Gastroesophageal sphincter (tissue), 4 donors: ENCODE measurements around the gene IPO11. TPM values are rescaled to one million over a fixed set of nuclear protein-coding genes. Genes with fewer than 3 reads are reported as not detected.

Source experiments
- ATAC-seq: fragments of 150-250 bp; one replicate; pipeline ENCODE4 v1.9.1; 2016; ENCODE audit warnings: mild to moderate bottlenecking, moderate library complexity
- H3K27ac ChIP-seq, 4 donors: fragments of 200-600 bp; sonication (generic) in 3 of 4; 1 replicate in 3 of 4; 2 replicates in 1 of 4; pipeline ENCODE4 v1.5.1; 2016 to 2019
- H3K27me3 ChIP-seq: fragments of 200-600 bp; sonication (generic); one replicate; pipeline ENCODE4 v1.5.1; 2019
- H3K36me3 ChIP-seq, 2 donors: fragments of 200-600 bp; sonication (generic); one replicate each; pipeline ENCODE4 v1.5.1; 2019; ENCODE audit warnings: control low read depth in 1 of 2
- H3K4me1 ChIP-seq, 3 donors: fragments of 200-600 bp; sonication (generic); 1 replicate in 2 of 3; 2 replicates in 1 of 3; pipeline ENCODE4 v1.5.1; 2016 to 2019; ENCODE audit warnings: control low read depth in 2 of 3
- H3K4me3 ChIP-seq, 2 donors: fragments of 200-600 bp; sonication (generic); one replicate each; pipeline ENCODE4 v1.5.1; 2019; ENCODE audit warnings: mild to moderate bottlenecking in 1 of 2, moderate library complexity in 1 of 2
- H3K9me3 ChIP-seq, 3 donors: fragments of 200-600 bp; sonication (generic); one replicate each; pipeline ENCODE4 v1.5.1; 2017 to 2019; ENCODE audit warnings: control low read depth in 2 of 3
- CTCF ChIP-seq, 4 experiments: fragments of 200-600 bp in 2 of 4; fragments of 450-650 bp in 2 of 4; sonication (generic) in 1 of 4; IDR thresholded peaks; one replicate each; pipeline ENCODE4 v1.5.1; 2017 to 2019; ENCODE audit warnings: antibody characterized with exemption in 4 of 4, mild to moderate bottlenecking in 2 of 4, moderate library complexity in 2 of 4
- EP300 ChIP-seq: sonication (generic); formaldehyde crosslinking; IDR thresholded peaks from one replicate; pipeline ENCODE4 v1.6.1; 2017; ENCODE audit warnings: antibody characterized with exemption, mild to moderate bottlenecking
- POLR2A ChIP-seq, 2 donors: fragments of 450-650 bp; IDR thresholded peaks; one replicate each; pipeline ENCODE4 v1.6.1; 2017; ENCODE audit warnings: antibody characterized with exemption in 2 of 2, mild to moderate bottlenecking in 2 of 2, moderate library complexity in 1 of 2
- POLR2AphosphoS5 ChIP-seq: sonication (generic); formaldehyde crosslinking; IDR thresholded peaks from one replicate; pipeline ENCODE4 v1.6.1; 2017; ENCODE audit warnings: antibody characterized with exemption
- WGBS, 2 donors: methylation state at CpG; one replicate each; pipeline ENCODE4 v1.1.5; 2018; ENCODE audit warnings: low coverage in 1 of 2; 5-methylcytosine and 5-hydroxymethylcytosine counted together
- total RNA-seq, 4 donors: library from RNA; depleted of rRNA; stranded (reverse); fragments of >200 nt; gene quantifications; one replicate each; pipeline ENCODE4 v1.1.0, GENCODE V29; 2016

IPO11 gene
- total RNA-seq, 4 donors from 2014 or later: 15.8 to 25.1 (median 17.2) TPM

DNA sequence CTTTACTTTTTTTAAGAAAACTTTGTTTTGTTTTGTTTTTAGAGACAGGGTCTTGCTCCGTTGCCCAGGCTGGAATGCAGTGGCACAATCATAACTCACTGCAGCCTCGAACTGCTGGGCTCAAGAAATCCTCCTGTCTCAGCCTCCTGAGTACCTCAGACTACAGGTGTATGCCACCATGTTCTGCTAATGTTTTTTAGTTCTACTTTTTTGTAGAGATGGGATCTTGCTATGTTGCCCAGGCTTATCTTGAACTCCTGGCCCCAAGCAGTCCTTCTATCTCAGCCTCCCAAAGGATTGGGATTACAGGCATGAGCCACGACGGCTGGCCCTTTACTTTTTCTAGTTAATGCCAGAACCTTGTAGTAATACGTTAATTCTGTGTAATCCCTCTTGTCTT lies 36.0 kb downstream of the IPO11 start:
- Histone ChIP-seq H3K27ac (no peak overlapping the region), H3K4me1 (no peaks in the 10 kb centered on the region), H3K9me3 (no peaks in the 10 kb centered on the region), H3K27me3 (no peaks in the 10 kb centered on the region), H3K4me3 (no peak overlapping the region), H3K36me3 (peaks cover 0 to 42% of the 10 kb centered on the region in 2 donors)
- WGBS, 2 donors: 98 to 100% methylated on average over 5 of the region's 5 CpGs
- TF ChIP-seq POLR2A (IDR thresholded peaks at IDR 0.05) (no peak), CTCF (IDR thresholded peaks at IDR 0.05) (no peak), POLR2AphosphoS5 (no peak), EP300 (no peak)
- ATAC-seq: no peak

- Histone ChIP-seq H3K27me3 (no peaks in the 10 kb centered on the region), H3K36me3 (peaks cover 0 to 48% of the 10 kb centered on the region in 2 donors), H3K27ac (no peak overlapping the region), H3K4me3 (no peak overlapping the region), H3K4me1 (no peaks in the 10 kb centered on the region), H3K9me3 (no peaks in the 10 kb centered on the region)
- 78 to 88% methylated on average over 2 of the region's 2 CpGs for WGBS, 2 donors
- ATAC-seq: no peak
- TF ChIP-seq POLR2AphosphoS5 (no peak), POLR2A (IDR thresholded peaks at IDR 0.05) (no peak), EP300 (no peak), CTCF (IDR thresholded peaks at IDR 0.05) (no peak)
Observed at GRCh38 chr5:62450259-62450658, 37.7 kb downstream of the IPO11 start.

DNA sequence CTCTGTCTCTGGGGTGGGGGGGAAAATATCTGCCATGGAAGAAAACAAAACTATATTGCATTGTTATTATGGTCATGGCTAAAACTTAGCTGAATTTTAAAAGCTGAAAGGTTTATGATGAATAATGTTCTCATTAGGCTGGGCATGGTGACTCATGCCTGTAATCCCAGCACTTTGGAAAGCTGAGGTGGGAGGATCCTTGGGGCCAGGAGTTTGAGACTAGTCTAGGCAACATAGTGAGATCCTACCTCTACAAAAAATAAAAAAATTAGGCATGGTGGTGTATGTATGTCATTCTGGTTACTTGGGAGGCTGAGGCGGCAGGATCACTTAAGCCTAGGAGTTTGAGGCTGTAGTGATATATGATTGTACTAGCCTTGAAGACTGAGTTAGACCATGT lies 44.5 kb downstream of the IPO11 start:
- no peak for TF ChIP-seq CTCF (IDR thresholded peaks at IDR 0.05)
- no peak for TF ChIP-seq POLR2A (IDR thresholded peaks at IDR 0.05)
- TF ChIP-seq EP300: no peak
- no peak for TF ChIP-seq POLR2AphosphoS5
- 93% methylated on average over 1 of the region's 1 CpG; no CpG with 5 or more reads in 1 of the 2 donors for WGBS, 2 donors
- peaks cover 0 to 37% of the 10 kb centered on the region in 2 donors for H3K36me3 ChIP-seq
- H3K4me3 ChIP-seq: no peak overlapping the region
- no peak for ATAC-seq
- H3K9me3 ChIP-seq: no peaks in the 10 kb centered on the region
- no peak overlapping the region for H3K27ac ChIP-seq
- H3K4me1 ChIP-seq: no peaks in the 10 kb centered on the region
- H3K27me3 ChIP-seq: no peaks in the 10 kb centered on the region

DNA sequence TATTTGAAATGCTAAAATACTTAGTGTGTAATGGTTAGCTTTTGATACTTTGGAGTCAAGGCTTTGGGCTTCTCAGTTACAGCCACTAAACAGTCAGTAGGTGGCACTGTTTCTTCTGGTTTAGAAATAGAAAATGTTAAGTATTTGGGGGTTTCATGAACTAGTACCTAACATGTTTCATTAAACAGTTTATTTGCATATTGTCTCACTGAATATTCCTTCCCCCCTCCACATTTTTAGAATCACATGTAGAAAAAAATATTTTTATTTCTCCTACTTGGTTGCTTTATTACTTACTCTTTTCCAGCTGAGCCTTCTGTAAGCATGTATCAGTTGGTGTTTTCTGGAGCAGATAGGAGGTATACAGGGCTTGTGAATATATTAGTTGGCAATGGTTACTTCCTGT lies 48.0 kb downstream of the IPO11 start:
- TF ChIP-seq CTCF (IDR thresholded peaks at IDR 0.05) (peak; percentile 27 to 63 (median 48)), POLR2A (IDR thresholded peaks at IDR 0.05) (no peak)
- Histone ChIP-seq H3K27ac (no peak overlapping the region), H3K9me3 (no peaks in the 10 kb centered on the region), H3K27me3 (no peaks in the 10 kb centered on the region), H3K4me3 (no peak overlapping the region), H3K36me3 (peaks cover 0 to 13% of the 10 kb centered on the region in 2 donors), H3K4me1 (peaks cover 0 to 1% (median 0%) of the 10 kb centered on the region in 3 donors)
- ATAC-seq: no peak

GRCh38 chr5:62461561-62461960 lies 49.0 kb downstream of the IPO11 start:
- Histone ChIP-seq H3K9me3 (no peaks in the 10 kb centered on the region), H3K4me1 (peaks cover 0 to 11% (median 0%) of the 10 kb centered on the region in 3 donors), H3K27ac (no peak overlapping the region), H3K27me3 (no peaks in the 10 kb centered on the region), H3K4me3 (no peak overlapping the region), H3K36me3 (peaks cover 0 to 3% of the 10 kb centered on the region in 2 donors)
- ATAC-seq: no peak
- no peak for TF ChIP-seq POLR2AphosphoS5
- no peak for TF ChIP-seq EP300
- TF ChIP-seq POLR2A (IDR thresholded peaks at IDR 0.05): no peak
- TF ChIP-seq CTCF (IDR thresholded peaks at IDR 0.05): no peak
- 74 to 85% methylated on average over 4 of the region's 4 CpGs for WGBS, 2 donors
